Measurements from ENCODE around the gene BRD9. TPM values are rescaled to one million over a fixed set of nuclear protein-coding genes. Genes with fewer than 3 reads are reported as not detected.
"Not testable (repeated sequence)": the region's sequence is repeated elsewhere in the genome, so short reads cannot be mapped to it uniquely, and the experiment has no call there.

The BRD9 gene
- total RNA-seq, 2 experiments from 2014 or later = 52.3 to 54.0 TPM

GRCh38 chr5:843926-844325 lies 48.7 kb downstream of the BRD9 start:
- H3K4me1 Mint-ChIP-seq; H3K36me3 Mint-ChIP-seq (ENCODE audit: low read depth); H3K4me3 Mint-ChIP-seq; DNase-seq; H3K27me3 Mint-ChIP-seq; CTCF ChIA-PET; POLR2A ChIA-PET; H3K27ac Mint-ChIP-seq; H3K9me3 Mint-ChIP-seq: not testable (repeated sequence)

DNA sequence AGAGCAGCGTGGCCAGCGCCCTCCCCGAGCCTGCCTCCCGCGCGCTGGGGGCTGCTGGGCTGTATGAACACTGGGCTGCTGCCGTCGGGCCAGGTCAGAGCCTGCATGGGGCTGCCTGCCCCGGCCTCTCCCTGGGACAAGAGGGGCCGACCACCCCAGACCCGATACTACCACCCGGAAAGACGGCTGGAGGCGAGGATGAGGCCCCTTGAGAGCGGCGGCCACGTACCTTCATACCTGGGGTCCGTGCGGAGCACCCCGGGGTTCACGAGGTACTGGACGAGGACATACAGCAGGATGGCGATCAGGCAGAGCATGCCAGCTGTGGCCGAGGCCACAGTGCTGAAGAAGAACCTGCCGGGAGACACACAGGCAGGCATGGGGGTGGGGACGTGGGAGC lies 49.2 kb downstream of the BRD9 start:
- not testable (repeated sequence) for H3K4me1 Mint-ChIP-seq

DNA sequence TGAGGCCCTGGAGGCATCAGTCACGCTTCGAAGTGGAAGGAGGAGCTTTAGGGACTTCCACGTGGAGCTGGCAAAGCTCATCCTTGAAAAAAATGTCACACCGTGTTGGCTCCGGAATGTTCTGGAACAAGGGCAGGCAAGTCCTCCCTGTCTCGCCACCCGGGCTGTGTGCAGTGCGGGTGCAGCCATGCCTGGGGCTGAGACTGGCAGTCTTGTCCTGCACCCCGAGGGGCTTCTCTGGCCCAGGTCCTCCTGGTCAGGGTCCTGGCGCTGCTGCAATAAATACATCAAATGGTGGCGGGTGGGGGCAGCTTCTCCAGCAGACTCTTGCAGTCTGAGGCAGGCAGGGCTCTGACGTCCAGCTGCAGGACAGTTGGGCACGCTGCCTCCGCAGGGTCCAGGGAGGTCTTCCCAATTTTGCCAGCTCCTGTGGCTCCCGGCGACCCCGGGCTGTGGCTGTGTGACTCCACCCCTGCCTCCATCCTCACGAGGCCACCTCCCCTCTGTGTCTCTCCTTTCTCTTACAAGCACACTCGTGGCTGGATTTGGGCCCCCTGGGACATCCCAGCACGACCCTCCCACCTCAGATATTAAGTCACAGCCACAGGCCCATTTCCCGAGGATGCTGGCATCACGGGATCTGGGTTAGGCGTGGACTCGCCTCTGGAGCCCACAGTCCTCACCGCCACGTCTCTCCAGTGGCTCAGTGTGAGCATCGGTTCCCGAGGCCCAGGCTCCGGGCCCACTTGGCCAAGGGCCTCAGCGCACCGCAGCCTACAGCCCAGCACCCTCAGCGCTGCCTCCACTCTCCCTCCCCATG lies 50.0 kb downstream of the BRD9 start:
- POLR2A ChIA-PET; H3K27me3 Mint-ChIP-seq; H3K36me3 Mint-ChIP-seq (ENCODE audit: low read depth); H3K4me1 Mint-ChIP-seq; DNase-seq; H3K27ac Mint-ChIP-seq; CTCF ChIA-PET; H3K9me3 Mint-ChIP-seq; H3K4me3 Mint-ChIP-seq: not testable (repeated sequence)

More for the DNA sequence above, 49.2 kb downstream of the BRD9 start:
- H3K36me3 Mint-ChIP-seq (ENCODE audit: low read depth); H3K4me3 Mint-ChIP-seq; DNase-seq; H3K9me3 Mint-ChIP-seq; CTCF ChIA-PET; H3K27ac Mint-ChIP-seq; POLR2A ChIA-PET; H3K27me3 Mint-ChIP-seq: not testable (repeated sequence)

DNA sequence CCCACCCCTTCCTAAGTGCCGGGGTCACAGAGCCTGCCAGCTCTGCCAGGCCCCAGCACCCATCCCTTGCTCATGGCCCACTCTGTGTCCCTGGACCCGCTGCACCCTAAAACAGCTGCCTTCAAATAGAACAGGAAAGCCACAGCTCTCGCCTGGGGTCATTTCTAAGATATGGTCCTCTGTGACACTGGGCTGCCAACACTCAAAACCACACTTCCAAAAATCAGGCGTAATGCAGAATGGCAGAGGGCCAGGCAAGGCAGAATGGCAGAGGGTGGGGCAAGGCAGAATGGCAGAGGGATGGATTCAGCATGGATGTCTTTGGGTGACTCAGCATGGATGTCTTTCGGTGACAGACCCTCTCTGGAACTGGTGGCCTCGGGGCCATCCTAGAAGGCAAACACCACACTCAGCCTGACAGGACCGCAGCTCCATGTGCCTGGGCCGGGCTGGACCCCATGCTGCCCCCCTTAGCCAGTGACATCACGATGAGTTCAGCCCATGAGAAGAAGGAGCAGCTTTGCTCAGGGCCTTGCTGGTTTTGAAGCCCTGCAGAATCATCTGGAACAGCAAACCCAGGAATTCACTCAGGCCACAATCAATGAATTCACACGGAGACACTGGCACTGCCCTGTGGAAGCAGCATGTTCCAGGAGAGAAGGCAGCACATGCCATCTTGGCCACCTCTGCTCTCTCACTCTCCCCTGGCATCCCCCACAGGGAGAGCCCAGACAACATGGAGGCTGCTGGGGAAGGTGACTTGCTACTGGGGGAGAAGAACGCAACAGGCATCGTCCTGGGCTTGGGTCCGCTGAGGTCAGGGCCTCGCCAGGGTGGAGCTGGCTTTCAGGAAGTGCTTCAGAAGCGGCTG lies 50.8 kb downstream of the BRD9 start:
- H3K4me1 Mint-ChIP-seq; H3K9me3 Mint-ChIP-seq; POLR2A ChIA-PET; H3K4me3 Mint-ChIP-seq; H3K36me3 Mint-ChIP-seq (ENCODE audit: low read depth); H3K27ac Mint-ChIP-seq; H3K27me3 Mint-ChIP-seq; DNase-seq; CTCF ChIA-PET: not testable (repeated sequence)

- DNase-seq; H3K27ac Mint-ChIP-seq; H3K4me1 Mint-ChIP-seq; H3K4me3 Mint-ChIP-seq; POLR2A ChIA-PET; H3K36me3 Mint-ChIP-seq (ENCODE audit: low read depth); CTCF ChIA-PET; H3K9me3 Mint-ChIP-seq; H3K27me3 Mint-ChIP-seq: not testable (repeated sequence)
These were observed 51.6 kb downstream of the BRD9 start for GRCh38 chr5:840974-841435.

DNA sequence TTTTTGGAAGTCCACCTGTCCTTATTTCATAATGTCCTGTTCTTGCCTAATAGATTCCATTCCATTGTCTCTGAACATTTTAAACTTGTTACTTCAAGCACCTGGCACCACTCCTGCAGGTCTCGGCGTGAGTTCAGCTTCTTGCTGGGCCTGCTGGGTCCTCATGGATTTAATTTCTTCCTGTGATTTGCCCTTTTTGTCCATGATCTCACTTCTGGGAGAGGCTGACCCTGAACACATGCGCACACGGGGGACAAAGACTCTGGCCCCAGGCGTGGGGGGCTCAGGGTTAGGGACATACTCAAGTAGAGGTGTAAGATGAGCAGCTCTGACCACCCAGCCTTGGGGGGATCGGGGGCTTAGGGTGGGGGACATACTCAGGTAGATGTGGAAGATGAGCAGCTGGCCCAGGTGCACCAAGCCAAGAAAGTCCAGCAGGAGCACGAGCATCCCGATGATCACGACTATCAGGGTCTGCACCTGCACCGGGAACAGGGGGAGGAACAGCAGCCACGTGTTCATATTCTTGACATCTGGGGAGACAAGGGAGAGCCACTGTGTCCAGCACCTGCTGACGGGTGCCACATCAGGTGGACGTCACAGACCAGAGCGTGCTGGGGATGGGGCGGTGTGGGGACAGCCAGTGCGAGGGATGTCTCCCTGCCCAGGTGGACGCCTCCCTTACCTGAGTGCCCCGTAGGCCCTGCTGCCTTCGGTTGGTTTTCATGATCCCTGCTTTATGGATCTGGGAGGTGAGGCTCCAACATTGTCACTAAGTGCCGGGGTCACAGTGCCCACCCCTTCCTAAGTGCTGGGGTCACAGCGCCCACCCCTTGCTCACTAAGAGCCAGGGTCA lies 52.3 kb downstream of the BRD9 start:
- CTCF ChIA-PET = not testable (repeated sequence)

GRCh38 chr5:838431-838851 lies 54.2 kb downstream of the BRD9 start:
- H3K27me3 Mint-ChIP-seq; DNase-seq; CTCF ChIA-PET; H3K9me3 Mint-ChIP-seq; H3K4me1 Mint-ChIP-seq; POLR2A ChIA-PET; H3K4me3 Mint-ChIP-seq; H3K27ac Mint-ChIP-seq; H3K36me3 Mint-ChIP-seq (ENCODE audit: low read depth): not testable (repeated sequence)

More for the DNA sequence above, 52.3 kb downstream of the BRD9 start:
- H3K4me1 Mint-ChIP-seq; H3K27ac Mint-ChIP-seq; POLR2A ChIA-PET; H3K36me3 Mint-ChIP-seq (ENCODE audit: low read depth); H3K4me3 Mint-ChIP-seq; H3K9me3 Mint-ChIP-seq; H3K27me3 Mint-ChIP-seq; DNase-seq: not testable (repeated sequence)

DNA sequence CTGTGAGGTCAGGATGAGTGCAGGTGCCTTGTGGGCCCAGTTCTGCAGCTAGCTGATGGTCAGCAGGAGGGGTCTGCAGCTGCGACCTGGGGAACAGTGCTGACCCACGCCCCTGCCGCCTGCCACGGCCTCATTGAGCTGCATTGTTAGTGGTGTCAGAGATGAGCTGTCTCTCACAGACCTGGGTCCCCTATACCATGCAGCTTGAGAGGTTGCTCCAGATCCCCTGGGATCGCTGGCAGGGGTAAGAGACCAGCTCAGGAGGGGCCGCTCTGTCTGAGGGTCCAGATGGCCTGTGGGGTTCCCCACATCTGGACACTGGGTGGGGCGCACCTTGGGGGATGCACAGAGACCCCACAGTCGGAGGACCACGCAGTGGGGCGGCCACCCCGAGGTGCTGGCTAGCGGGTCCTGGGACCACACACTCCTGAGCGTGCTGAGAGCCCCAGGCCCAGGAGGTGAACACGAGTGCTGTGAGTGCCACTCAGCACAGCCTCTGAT lies 54.9 kb downstream of the BRD9 start:
- CTCF ChIA-PET; POLR2A ChIA-PET; H3K27me3 Mint-ChIP-seq; H3K27ac Mint-ChIP-seq; H3K4me1 Mint-ChIP-seq; H3K36me3 Mint-ChIP-seq (ENCODE audit: low read depth); DNase-seq; H3K9me3 Mint-ChIP-seq; H3K4me3 Mint-ChIP-seq: not testable (repeated sequence)

- CTCF ChIA-PET; DNase-seq; POLR2A ChIA-PET; H3K4me3 Mint-ChIP-seq; H3K4me1 Mint-ChIP-seq; H3K9me3 Mint-ChIP-seq; H3K27ac Mint-ChIP-seq; H3K36me3 Mint-ChIP-seq (ENCODE audit: low read depth); H3K27me3 Mint-ChIP-seq: not testable (repeated sequence)
These were observed 56.5 kb downstream of the BRD9 start for GRCh38 chr5:835933-836612.

GRCh38 chr5:834013-834412 lies 58.6 kb downstream of the BRD9 start:
- CTCF ChIA-PET; H3K4me1 Mint-ChIP-seq; H3K4me3 Mint-ChIP-seq; DNase-seq; H3K36me3 Mint-ChIP-seq (ENCODE audit: low read depth); POLR2A ChIA-PET; H3K9me3 Mint-ChIP-seq; H3K27me3 Mint-ChIP-seq; H3K27ac Mint-ChIP-seq: not testable (repeated sequence)

DNA sequence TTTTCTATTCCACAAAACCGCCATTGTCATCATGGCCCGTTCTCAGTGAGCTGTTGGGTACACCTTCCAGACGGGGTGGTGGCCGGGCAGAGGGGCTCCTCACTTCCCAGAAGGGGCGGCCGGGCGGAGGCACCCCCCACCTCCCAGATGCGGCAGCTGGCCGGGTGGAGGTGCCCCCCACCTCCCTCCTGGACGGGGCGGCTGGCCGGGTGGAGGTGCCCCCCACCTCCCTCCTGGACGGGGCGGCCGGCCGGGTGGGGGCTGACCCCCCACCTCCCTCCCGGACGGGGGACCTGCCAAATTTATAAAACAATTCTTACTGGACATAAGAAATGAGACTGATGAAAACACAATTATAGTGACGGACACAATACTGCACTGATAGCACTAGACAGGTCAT lies 64.4 kb downstream of the BRD9 start:
- H3K36me3 Mint-ChIP-seq (ENCODE audit: low read depth); H3K27ac Mint-ChIP-seq; DNase-seq; H3K27me3 Mint-ChIP-seq; H3K4me3 Mint-ChIP-seq; H3K9me3 Mint-ChIP-seq; POLR2A ChIA-PET; CTCF ChIA-PET; H3K4me1 Mint-ChIP-seq: not testable (repeated sequence)

DNA sequence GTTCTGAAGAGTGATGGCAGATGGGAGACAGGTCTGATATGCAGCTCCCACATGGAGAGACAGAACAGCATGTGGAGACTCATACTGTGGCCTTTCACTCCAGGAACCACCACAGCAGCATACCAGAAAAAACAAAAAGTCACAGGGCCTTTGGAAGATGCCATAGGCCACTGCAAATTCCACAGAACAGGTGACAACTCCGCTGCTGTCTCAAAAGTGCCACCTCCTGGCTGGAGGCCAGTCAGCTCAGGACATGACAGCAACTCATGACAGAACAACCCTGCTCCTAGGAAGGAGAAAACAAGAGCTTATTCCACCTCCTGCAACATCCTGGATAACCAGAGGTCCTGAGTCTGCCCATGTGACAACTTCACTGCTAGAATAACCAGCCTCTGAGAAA lies 67.1 kb downstream of the BRD9 start:
- H3K36me3 Mint-ChIP-seq (ENCODE audit: low read depth); H3K4me3 Mint-ChIP-seq; DNase-seq; H3K9me3 Mint-ChIP-seq; H3K4me1 Mint-ChIP-seq; CTCF ChIA-PET; POLR2A ChIA-PET; H3K27me3 Mint-ChIP-seq; H3K27ac Mint-ChIP-seq: not testable (repeated sequence)

GRCh38 chr5:821504-821903 lies 71.1 kb downstream of the BRD9 start:
- Mint-ChIP-seq H3K4me1 (no peaks in the 10 kb centered on the region), H3K4me3 (no peak overlapping the region), H3K36me3 (ENCODE audit: low read depth) (no peaks in the 10 kb centered on the region), H3K27ac (no peak overlapping the region), H3K9me3 (no peaks in the 10 kb centered on the region), H3K27me3 (no peaks in the 10 kb centered on the region)
- POLR2A ChIA-PET = no interaction called here
- CTCF ChIA-PET = no interaction called here
- DNase-seq = no peak

Measured in activated CD4-positive, alpha-beta memory T cell treated with anti-CD3 and anti-CD28 coated beads, Interleukin-2, amount 10 ng/mL, durations not matched to agents 7 days and 5 days (primary cell).